ENCODE data around the gene PRSS50. TPM values are rescaled to one million over a fixed set of nuclear protein-coding genes. Genes with fewer than 3 reads are reported as not detected.

The PRSS50 gene
- polyA plus RNA-seq, 1 experiment: not detected

DNA sequence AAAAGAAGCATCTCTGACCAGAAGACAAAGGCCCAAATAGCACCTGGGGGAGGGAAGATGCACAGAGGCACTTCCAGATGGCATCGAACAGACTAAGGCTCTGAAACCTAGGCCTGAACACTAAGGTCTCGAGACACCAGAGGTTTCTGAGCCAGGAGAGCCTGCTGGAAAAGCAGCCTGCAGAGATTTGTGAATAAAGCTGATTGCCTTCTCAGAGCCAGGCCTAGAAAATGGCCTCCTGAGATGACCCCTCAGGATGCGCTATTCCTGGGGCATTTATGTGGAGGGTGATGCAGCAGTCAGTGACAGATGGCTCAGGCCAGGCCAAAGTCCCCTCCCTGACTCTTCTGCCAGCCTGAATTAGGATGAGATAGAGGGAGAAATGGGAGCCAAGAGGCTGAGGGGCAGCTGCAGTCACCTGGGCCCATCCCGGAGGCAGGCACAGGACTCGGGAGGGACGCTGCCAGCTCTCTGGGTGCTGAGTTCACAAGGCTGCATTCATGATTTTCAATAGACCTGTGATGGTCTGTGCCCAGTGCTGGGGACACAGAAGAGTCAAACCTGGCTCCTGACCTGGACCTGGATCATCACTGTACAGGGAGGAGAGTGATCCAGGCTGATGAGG, 6.9 kb downstream of the PRSS50 start:
- Histone ChIP-seq H3K27me3 (ENCODE audit: control insufficient read depth, insufficient read depth, low read length) (peaks cover 1% of the 10 kb centered on the region; the same call in 1 of the 2 replicates), H3K4me3 (ENCODE audit: low read depth, low read length) (no peak overlapping the region), H3K36me3 (ENCODE audit: control insufficient read depth, insufficient read depth, low read length) (no peaks in the 10 kb centered on the region)
- CTCF ChIA-PET: interaction anchor here (0.6 to 3.8 kb wide), 7 partner anchors 9 to 222 kb away, joined by 3 to 21 read pairs (median 5); no protein-coding TSS in a partner anchor
- TF ChIP-seq, protein P1, sequence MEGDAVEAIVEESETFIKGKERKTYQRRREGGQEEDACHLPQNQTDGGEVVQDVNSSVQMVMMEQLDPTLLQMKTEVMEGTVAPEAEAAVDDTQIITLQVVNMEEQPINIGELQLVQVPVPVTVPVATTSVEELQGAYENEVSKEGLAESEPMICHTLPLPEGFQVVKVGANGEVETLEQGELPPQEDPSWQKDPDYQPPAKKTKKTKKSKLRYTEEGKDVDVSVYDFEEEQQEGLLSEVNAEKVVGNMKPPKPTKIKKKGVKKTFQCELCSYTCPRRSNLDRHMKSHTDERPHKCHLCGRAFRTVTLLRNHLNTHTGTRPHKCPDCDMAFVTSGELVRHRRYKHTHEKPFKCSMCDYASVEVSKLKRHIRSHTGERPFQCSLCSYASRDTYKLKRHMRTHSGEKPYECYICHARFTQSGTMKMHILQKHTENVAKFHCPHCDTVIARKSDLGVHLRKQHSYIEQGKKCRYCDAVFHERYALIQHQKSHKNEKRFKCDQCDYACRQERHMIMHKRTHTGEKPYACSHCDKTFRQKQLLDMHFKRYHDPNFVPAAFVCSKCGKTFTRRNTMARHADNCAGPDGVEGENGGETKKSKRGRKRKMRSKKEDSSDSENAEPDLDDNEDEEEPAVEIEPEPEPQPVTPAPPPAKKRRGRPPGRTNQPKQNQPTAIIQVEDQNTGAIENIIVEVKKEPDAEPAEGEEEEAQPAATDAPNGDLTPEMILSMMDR (IDR thresholded peaks at IDR 0.05; ENCODE audit: insufficient read depth, low read depth, low read length): no peak
- POLR2A ChIA-PET: no interaction called here
- no peak for DNase-seq (ENCODE audit: low read depth)

DNA sequence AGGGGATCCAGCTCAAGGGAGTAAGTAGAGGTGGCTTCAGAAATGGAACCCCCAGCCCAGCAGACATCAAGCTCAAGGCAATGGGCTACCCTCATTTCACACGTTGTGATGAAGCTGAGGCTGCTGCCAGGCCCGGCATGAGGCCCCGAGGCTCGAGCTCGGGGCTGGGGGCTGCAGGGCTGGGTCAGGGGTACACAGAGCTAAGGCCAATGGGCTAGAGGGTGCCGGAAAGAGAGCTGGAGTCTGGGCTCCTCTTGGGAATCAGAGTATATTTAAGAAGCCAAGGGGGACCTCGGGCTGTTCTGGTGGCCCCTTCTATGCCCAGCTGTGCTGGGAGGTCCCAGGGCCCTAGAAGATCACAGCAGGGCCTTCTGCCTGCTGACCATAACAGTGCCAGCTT, 7.4 kb downstream of the PRSS50 start:
- ChIA-PET POLR2A (no interaction called here), CTCF (interaction anchor here (1.0 to 3.8 kb wide), 6 partner anchors 9 to 221 kb away, joined by 3 to 21 read pairs (median 6); no protein-coding TSS in a partner anchor)
- Histone ChIP-seq H3K36me3 (ENCODE audit: control insufficient read depth, insufficient read depth, low read length) (no peaks in the 10 kb centered on the region), H3K4me3 (ENCODE audit: low read depth, low read length) (no peak overlapping the region), H3K27me3 (ENCODE audit: control insufficient read depth, insufficient read depth, low read length) (no peaks in the 10 kb centered on the region; the same call in 1 of the 2 replicates)
- TF ChIP-seq, protein P1 (IDR thresholded peaks at IDR 0.05; ENCODE audit: insufficient read depth, low read depth, low read length): no peak
- DNase-seq (ENCODE audit: low read depth): no peak

DNA sequence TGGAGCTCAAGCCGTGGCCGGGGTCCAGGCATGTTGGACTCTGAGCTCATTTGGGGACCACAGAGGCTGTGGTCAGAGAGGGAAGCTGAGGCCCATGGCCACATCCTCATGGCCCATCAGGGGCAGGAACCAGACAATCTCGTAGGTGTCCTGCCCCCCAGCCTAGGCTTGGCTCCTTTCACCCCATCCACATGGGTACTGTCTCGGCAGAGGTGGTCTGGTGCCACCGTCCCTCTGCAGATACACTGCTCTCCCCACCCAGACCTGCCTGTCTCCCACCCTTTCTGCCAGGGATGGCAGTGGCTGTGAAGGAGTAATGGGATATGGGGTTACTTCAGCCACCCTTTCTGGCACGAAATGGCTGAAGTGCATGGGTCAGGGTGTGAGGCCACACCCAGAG, 7.9 kb downstream of the PRSS50 start:
- DNase-seq (ENCODE audit: low read depth): no peak
- CTCF ChIA-PET: interaction anchor here (1.3 to 3.8 kb wide), 5 partner anchors 10 to 221 kb away, joined by 3 to 21 read pairs (median 8); no protein-coding TSS in a partner anchor
- TF ChIP-seq, protein P1 (IDR thresholded peaks at IDR 0.05; ENCODE audit: insufficient read depth, low read depth, low read length): no peak
- Histone ChIP-seq H3K4me3 (ENCODE audit: low read depth, low read length) (no peak overlapping the region), H3K36me3 (ENCODE audit: control insufficient read depth, insufficient read depth, low read length) (no peaks in the 10 kb centered on the region), H3K27me3 (ENCODE audit: control insufficient read depth, insufficient read depth, low read length) (no peaks in the 10 kb centered on the region; the same call in 1 of the 2 replicates)
- POLR2A ChIA-PET: no interaction called here

DNA sequence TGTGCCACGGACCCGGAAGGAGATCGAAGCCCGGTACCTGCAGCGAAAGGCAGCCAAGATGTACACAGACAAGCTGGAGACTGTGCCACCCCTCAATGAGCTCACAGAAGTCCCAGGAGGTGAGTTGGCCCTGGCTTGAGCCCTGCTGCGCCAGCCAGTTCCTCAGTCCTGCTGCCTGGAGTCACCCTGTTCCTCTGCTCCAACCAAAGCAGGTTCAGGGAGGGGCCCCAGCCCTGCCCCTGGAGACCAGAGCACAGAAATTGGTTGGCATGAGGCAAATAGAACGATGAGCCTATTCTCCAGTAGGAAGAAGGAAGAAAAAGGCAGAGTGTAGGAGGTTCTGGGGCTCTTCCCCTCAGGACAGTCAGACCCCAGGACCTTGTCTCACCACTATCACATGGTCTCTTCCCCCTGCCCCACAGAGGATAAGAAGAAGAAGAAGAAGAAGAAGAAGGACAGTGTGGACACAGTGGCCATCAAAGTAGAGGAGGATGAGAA, 8.5 kb downstream of the PRSS50 start:
- ChIA-PET POLR2A (no interaction called here), CTCF (interaction anchor here (0.7 to 3.8 kb wide), 5 partner anchors 10 to 220 kb away, joined by 4 to 21 read pairs (median 8); no protein-coding TSS in a partner anchor)
- no peak for DNase-seq (ENCODE audit: low read depth)
- Histone ChIP-seq H3K36me3 (ENCODE audit: control insufficient read depth, insufficient read depth, low read length) (no peaks in the 10 kb centered on the region), H3K27me3 (ENCODE audit: control insufficient read depth, insufficient read depth, low read length) (no peaks in the 10 kb centered on the region; the same call in 1 of the 2 replicates), H3K4me3 (ENCODE audit: low read depth, low read length) (no peak overlapping the region)
- TF ChIP-seq, protein P1 (IDR thresholded peaks at IDR 0.05; ENCODE audit: insufficient read depth, low read depth, low read length): no peak

DNA sequence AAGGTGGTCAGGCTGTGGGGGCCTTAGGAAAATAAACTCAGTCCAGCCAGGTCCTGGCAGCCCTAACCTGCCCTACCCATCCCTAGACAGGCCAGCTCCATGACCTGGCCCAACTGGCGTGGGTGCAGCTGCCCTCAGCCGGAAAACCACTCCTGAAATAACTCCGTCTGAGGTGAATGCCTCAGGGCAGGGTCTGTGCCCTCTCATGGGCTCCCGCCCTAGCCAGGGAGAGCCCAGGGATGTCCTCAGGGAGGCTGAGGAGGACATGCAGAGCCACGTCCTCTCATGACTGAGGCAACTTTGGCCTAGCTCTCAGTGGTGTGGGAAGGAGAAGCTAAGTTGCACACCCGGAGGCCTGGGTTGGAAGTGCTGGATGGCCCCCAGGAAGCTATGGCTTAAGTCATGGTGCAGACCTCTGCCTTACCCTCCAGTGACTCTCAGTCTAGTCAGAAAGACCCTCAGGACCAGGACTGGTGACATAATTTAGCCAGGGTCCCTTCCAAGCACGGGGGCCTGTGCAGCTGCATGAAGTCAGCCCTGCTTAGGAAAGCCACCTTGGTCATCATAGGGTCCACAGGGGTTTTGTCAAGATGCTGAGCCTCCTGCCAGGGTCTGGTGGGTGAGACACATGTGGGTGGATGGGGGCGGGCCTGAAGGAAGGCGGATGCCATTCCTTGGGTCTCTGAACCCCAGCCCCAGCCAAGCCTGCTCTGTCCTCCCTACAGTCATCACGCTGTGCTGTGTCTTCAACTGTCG, 9.1 kb downstream of the PRSS50 start:
- Histone ChIP-seq H3K27me3 (ENCODE audit: control insufficient read depth, insufficient read depth, low read length) (no peaks in the 10 kb centered on the region; the same call in 1 of the 2 replicates), H3K36me3 (ENCODE audit: control insufficient read depth, insufficient read depth, low read length) (no peaks in the 10 kb centered on the region), H3K4me3 (ENCODE audit: low read depth, low read length) (no peak overlapping the region)
- no peak for DNase-seq (ENCODE audit: low read depth)
- TF ChIP-seq, protein P1 (IDR thresholded peaks at IDR 0.05; ENCODE audit: insufficient read depth, low read depth, low read length): no peak
- ChIA-PET CTCF (interaction anchor here (0.7 to 4.2 kb wide), 9 partner anchors 11 to 220 kb away, joined by 3 to 55 read pairs (median 8); no protein-coding TSS in a partner anchor), POLR2A (no interaction called here)
